ENCODE results near the gene SNPH. TPM values are rescaled to one million over a fixed set of nuclear protein-coding genes. Genes with fewer than 3 reads are reported as not detected.

The SNPH gene
- polyA plus RNA-seq, 2 of the 4 experiments (the other 2 are of a cell fraction) = 1.1 to 5.2 TPM

DNA sequence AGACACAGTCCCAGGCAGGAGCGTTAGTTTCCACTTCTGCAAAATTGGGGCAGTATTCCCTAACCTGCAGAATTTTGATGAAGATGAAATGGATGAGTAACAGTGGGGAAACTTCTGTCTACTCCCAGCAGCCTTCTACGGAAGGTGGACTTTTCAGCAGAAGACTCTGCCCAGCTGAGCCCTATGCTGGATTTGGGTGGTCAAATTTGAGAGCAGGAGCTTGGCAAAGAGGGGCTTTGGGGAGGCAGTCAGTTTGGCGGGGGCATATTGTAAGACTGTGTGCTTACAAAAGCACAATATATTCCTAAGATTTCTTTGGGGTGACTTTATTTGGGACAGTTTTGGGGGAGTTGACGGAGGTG lies 68.3 kb downstream of the SNPH start:
- 92% methylated on average over 4 of the region's 4 CpGs for WGBS (ENCODE audit: missing lambda C conversion rate)
- ATAC-seq (no peak), DNase-seq (ENCODE audit: low read depth in 1 of 2, low spot score in 1 of 2) (no peak), FAIRE-seq (no peak)
- no peak overlapping the region for H3K27ac ChIP-seq
- TF ChIP-seq FOXS1 (CRISPR knock-in tag; IDR thresholded peaks at IDR 0.05) = no peak
- TF ChIP-seq MAFK (IDR thresholded peaks at IDR 0.05; ENCODE audit: partially characterized antibody) = no peak
- TF ChIP-seq RNF2 (IDR thresholded peaks at IDR 0.05; ENCODE audit: borderline replicate concordance, low read depth) = no peak
- no peak for TF ChIP-seq TP53 (CRISPR knock-in tag; IDR thresholded peaks at IDR 0.05)
- TF ChIP-seq ZSCAN20 (CRISPR knock-in tag; IDR thresholded peaks at IDR 0.05) = no peak
- TF ChIP-seq ZC3H11A (IDR thresholded peaks at IDR 0.05) = no peak
- TF ChIP-seq, protein P1, sequence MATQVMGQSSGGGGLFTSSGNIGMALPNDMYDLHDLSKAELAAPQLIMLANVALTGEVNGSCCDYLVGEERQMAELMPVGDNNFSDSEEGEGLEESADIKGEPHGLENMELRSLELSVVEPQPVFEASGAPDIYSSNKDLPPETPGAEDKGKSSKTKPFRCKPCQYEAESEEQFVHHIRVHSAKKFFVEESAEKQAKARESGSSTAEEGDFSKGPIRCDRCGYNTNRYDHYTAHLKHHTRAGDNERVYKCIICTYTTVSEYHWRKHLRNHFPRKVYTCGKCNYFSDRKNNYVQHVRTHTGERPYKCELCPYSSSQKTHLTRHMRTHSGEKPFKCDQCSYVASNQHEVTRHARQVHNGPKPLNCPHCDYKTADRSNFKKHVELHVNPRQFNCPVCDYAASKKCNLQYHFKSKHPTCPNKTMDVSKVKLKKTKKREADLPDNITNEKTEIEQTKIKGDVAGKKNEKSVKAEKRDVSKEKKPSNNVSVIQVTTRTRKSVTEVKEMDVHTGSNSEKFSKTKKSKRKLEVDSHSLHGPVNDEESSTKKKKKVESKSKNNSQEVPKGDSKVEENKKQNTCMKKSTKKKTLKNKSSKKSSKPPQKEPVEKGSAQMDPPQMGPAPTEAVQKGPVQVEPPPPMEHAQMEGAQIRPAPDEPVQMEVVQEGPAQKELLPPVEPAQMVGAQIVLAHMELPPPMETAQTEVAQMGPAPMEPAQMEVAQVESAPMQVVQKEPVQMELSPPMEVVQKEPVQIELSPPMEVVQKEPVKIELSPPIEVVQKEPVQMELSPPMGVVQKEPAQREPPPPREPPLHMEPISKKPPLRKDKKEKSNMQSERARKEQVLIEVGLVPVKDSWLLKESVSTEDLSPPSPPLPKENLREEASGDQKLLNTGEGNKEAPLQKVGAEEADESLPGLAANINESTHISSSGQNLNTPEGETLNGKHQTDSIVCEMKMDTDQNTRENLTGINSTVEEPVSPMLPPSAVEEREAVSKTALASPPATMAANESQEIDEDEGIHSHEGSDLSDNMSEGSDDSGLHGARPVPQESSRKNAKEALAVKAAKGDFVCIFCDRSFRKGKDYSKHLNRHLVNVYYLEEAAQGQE (IDR thresholded peaks at IDR 0.05) = no peak
- no peak for TF ChIP-seq HOXB5 (CRISPR knock-in tag; IDR thresholded peaks at IDR 0.05)
- no peak for TF ChIP-seq RFX5 (IDR thresholded peaks at IDR 0.05)
- no peak for TF ChIP-seq CHD4 (IDR thresholded peaks at IDR 0.05; ENCODE audit: borderline replicate concordance)
- no peak for TF ChIP-seq EHF (CRISPR knock-in tag; IDR thresholded peaks at IDR 0.05)
- CTCF ChIA-PET = interaction anchor here (1.0 to 1.8 kb wide), 4 partner anchors 8 to 169 kb away, joined by 3 to 7 read pairs (median 5); no protein-coding TSS in a partner anchor
- POLR2A ChIA-PET = no interaction called here
- no peak overlapping the region for H3K4me2 ChIP-seq
- no peaks in the 10 kb centered on the region for H3K9me3 ChIP-seq
- H3K4me1 ChIP-seq = peaks cover 5% of the 10 kb centered on the region; the same call in 2 of the 3 replicates
- no peak overlapping the region for H3K4me3 ChIP-seq

DNA sequence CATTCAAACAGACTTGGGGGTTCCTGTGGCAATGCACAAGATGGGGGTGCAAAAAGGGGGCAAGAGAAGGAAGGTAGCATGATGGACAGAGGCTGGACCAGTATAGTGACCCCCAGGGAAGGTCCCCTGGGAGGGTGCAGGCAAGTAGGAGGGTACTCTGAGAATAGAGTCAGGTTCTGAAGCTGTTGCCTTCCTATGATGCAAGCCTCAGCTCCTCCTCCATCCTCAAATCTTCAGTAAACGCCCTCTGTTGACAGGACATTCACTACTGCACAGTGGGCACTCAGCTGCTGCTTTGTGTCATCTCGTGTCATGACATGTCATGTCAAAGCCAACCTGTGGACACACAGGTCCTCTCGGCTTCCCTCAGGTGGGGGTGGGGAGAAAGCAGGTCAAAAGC lies 68.7 kb downstream of the SNPH start:
- Histone ChIP-seq H3K4me2 (no peak overlapping the region), H3K27ac (no peak overlapping the region), H3K4me3 (no peak overlapping the region), H3K4me1 (peaks cover 5% of the 10 kb centered on the region; the same call in 2 of the 3 replicates), H3K9me3 (no peaks in the 10 kb centered on the region)
- peak in 1 of 2 experiments; percentile 49 for DNase-seq (ENCODE audit: low read depth in 1 of 2, low spot score in 1 of 2)
- peak; percentile 67 for FAIRE-seq
- TF ChIP-seq CEBPB (IDR thresholded peaks at IDR 0.05) (peak; percentile 19 to 44; a peak in 1 of 4 replicates), HOXB5 (CRISPR knock-in tag; IDR thresholded peaks at IDR 0.05) (no peak), CTCF (IDR thresholded peaks at IDR 0.05) (peak; percentile 15; the same call in 1 of the 3 replicates)
- TF ChIP-seq, protein P2, sequence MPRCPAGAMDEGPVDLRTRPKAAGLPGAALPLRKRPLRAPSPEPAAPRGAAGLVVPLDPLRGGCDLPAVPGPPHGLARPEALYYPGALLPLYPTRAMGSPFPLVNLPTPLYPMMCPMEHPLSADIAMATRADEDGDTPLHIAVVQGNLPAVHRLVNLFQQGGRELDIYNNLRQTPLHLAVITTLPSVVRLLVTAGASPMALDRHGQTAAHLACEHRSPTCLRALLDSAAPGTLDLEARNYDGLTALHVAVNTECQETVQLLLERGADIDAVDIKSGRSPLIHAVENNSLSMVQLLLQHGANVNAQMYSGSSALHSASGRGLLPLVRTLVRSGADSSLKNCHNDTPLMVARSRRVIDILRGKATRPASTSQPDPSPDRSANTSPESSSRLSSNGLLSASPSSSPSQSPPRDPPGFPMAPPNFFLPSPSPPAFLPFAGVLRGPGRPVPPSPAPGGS (IDR thresholded peaks at IDR 0.05) = no peak
- CTCF ChIA-PET = interaction anchor here (1.0 to 1.8 kb wide), 4 partner anchors 9 to 169 kb away, joined by 3 to 7 read pairs (median 5); no protein-coding TSS in a partner anchor
- POLR2A ChIA-PET = no interaction called here
- 35% methylated on average over 2 of the region's 3 CpGs for WGBS (ENCODE audit: missing lambda C conversion rate)
- peak; percentile 70 to 72 for ATAC-seq

DNA sequence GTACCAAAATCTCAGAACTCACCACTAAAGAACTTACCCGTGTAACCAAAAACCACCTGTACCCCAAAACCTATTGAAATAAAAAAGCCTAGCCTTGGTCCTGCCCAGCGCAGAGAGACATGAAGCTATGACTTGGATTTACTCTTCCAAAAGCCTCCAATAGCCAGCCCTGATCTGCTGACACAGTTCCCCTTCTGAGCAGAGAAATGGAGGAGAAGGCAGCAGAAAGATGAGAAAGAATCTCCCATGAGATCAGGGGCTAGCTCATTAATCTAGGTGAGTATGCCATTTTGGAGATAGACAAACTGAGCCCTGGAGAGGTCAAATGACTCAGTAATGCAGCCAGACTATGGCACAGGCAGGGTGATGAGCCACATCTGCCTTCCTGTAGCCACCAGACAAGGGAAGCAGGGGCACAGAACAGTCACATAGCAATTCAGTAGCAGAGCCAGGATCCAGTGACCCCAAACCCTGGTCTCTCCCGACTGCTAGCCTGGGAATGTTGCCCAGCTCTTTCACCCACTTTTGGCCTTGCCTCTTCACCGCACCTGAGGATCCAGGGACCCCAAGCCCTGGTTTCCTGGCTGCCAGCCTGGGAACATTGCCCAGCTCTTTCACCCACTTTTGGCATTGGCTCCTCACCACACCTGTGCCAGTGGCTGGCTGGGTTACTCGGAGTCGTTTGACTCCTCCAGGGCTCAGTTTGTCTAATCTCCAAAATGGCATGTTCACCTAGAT lies 70.0 kb downstream of the SNPH start:
- no peak overlapping the region for H3K27ac ChIP-seq
- DNase-seq (ENCODE audit: low read depth in 1 of 2, low spot score in 1 of 2) (no peak), FAIRE-seq (no peak), ATAC-seq (no peak)
- TF ChIP-seq CHD2 (IDR thresholded peaks at IDR 0.05; ENCODE audit: low read length, partially characterized antibody) (no peak), JUNB (IDR thresholded peaks at IDR 0.05) (no peak), HEYL (CRISPR knock-in tag; IDR thresholded peaks at IDR 0.05) (no peak), HOXB5 (CRISPR knock-in tag; IDR thresholded peaks at IDR 0.05) (no peak), MAZ (IDR thresholded peaks at IDR 0.05; ENCODE audit: borderline replicate concordance, low read depth, low read length) (no peak), CEBPB (IDR thresholded peaks at IDR 0.05) (no peak), RNF2 (IDR thresholded peaks at IDR 0.05; ENCODE audit: borderline replicate concordance, low read depth) (no peak), NFE2L2 (conservative IDR thresholded peaks at IDR 0.05; ENCODE audit: low read length) (no peak), GATA3 (IDR thresholded peaks at IDR 0.05; ENCODE audit: borderline replicate concordance) (no peak), KDM5A (IDR thresholded peaks at IDR 0.05) (no peak)
- TF ChIP-seq, protein P3, sequence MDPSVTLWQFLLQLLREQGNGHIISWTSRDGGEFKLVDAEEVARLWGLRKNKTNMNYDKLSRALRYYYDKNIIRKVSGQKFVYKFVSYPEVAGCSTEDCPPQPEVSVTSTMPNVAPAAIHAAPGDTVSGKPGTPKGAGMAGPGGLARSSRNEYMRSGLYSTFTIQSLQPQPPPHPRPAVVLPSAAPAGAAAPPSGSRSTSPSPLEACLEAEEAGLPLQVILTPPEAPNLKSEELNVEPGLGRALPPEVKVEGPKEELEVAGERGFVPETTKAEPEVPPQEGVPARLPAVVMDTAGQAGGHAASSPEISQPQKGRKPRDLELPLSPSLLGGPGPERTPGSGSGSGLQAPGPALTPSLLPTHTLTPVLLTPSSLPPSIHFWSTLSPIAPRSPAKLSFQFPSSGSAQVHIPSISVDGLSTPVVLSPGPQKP (IDR thresholded peaks at IDR 0.05; ENCODE audit: low read depth, low read length) = no peak
- no peak overlapping the region for H3K4me2 ChIP-seq
- WGBS (ENCODE audit: missing lambda C conversion rate) = 91% methylated on average over 6 of the region's 6 CpGs
- CTCF ChIA-PET = interaction anchor here (0.9 to 1.6 kb wide), 5 partner anchors 38 to 168 kb away, joined by 3 to 5 read pairs (median 3); no protein-coding TSS in a partner anchor
- H3K4me3 ChIP-seq = no peak overlapping the region
- peaks cover 5% of the 10 kb centered on the region; the same call in 2 of the 3 replicates for H3K4me1 ChIP-seq
- no peaks in the 10 kb centered on the region for H3K9me3 ChIP-seq
- POLR2A ChIA-PET = interaction anchor here (0.8 kb wide), 1 partner anchor 11 kb away, joined by 3 read pairs; no protein-coding TSS in a partner anchor
